H7 (cell line): ENCODE results near the gene CD3D. TPM values are rescaled to one million over a fixed set of nuclear protein-coding genes. Genes with fewer than 3 reads are reported as not detected.

Experiments used
- DNase-seq: peaks from one replicate; pipeline ENCODE4 v3.0.0; 2012
- H3K27me3 ChIP-seq: 2 replicates; pipeline ENCODE4 v1.6.0; 2011; ENCODE audit warnings: mild to moderate bottlenecking, low read length; ENCODE audit not compliant: control insufficient read depth, insufficient read depth
- H3K36me3 ChIP-seq: replicated peaks from 2 replicates; pipeline ENCODE4 v1.5.1; 2011; ENCODE audit warnings: low read length; ENCODE audit not compliant: control insufficient read depth, insufficient read depth
- H3K4me3 ChIP-seq: 2 replicates; pipeline ENCODE4 v1.5.1; 2011; ENCODE audit warnings: low read depth, mild to moderate bottlenecking, control low read depth, low read length, moderate library complexity; ENCODE audit not compliant: insufficient read depth
- total RNA-seq: library from RNA; depleted of rRNA; stranded (reverse); fragments of >200 nt; shearing (Covaris generic); gene quantifications from 2 replicates; pipeline ENCODE4 v1.2.3, GENCODE V29; 2014

Gene CD3D
- total RNA-seq, 1 experiment from 2014 or later: 1.5 TPM

GRCh38 chr11:118353084-118353710 lies 10.7 kb upstream of the CD3D start:
- Histone ChIP-seq H3K4me3 (no peak overlapping the region), H3K27me3 (no peaks in the 10 kb centered on the region; the same call in 1 of the 2 replicates), H3K36me3 (no peaks in the 10 kb centered on the region)
- DNase-seq: no peak

GRCh38 chr11:118349475-118349874 lies 7.0 kb upstream of the CD3D start:
- Histone ChIP-seq H3K36me3 (no peaks in the 10 kb centered on the region), H3K27me3 (no peaks in the 10 kb centered on the region; the same call in 1 of the 2 replicates), H3K4me3 (no peak overlapping the region)
- DNase-seq: no peak

GRCh38 chr11:118343981-118344515 lies 1.5 kb upstream of the CD3D start, which contains the start of gene CD3G:
Gene CD3G (plus strand): TSS chr11:118344344. CDS start chr11:118344424, 80 bp downstream.
- Histone ChIP-seq H3K27me3 (no peaks in the 10 kb centered on the region; the same call in 1 of the 2 replicates), H3K36me3 (no peaks in the 10 kb centered on the region), H3K4me3 (no peak within 1 kb of the TSS)
- DNase-seq: no peak

- no peak for DNase-seq
- no peak overlapping the region for H3K4me3 ChIP-seq
- no peaks in the 10 kb centered on the region; the same call in 1 of the 2 replicates for H3K27me3 ChIP-seq
- H3K36me3 ChIP-seq: no peaks in the 10 kb centered on the region
These were observed 743 bp upstream of the CD3D start for GRCh38 chr11:118343248-118343647.

GRCh38 chr11:118341815-118342489 lies 553 bp downstream of the CD3D start:
- Histone ChIP-seq H3K27me3 (no peaks in the 10 kb centered on the region), H3K36me3 (no peaks in the 10 kb centered on the region), H3K4me3 (no peak overlapping the region)
- no peak for DNase-seq

- Histone ChIP-seq H3K27me3 (no peaks in the 10 kb centered on the region), H3K4me3 (no peak overlapping the region), H3K36me3 (no peaks in the 10 kb centered on the region)
- DNase-seq: no peak
These were observed 1.2 kb downstream of the CD3D start for GRCh38 chr11:118341261-118341660.

GRCh38 chr11:118340449-118340848 lies 2.1 kb downstream of the CD3D start:
- no peaks in the 10 kb centered on the region for H3K27me3 ChIP-seq
- DNase-seq: no peak
- no peak overlapping the region for H3K4me3 ChIP-seq
- no peaks in the 10 kb centered on the region for H3K36me3 ChIP-seq

GRCh38 chr11:118339281-118339961 lies 3.1 kb downstream of the CD3D start:
- no peak for DNase-seq
- H3K36me3 ChIP-seq: no peaks in the 10 kb centered on the region

GRCh38 chr11:118338637-118339061 lies 3.9 kb downstream of the CD3D start:
- Histone ChIP-seq H3K36me3 (no peaks in the 10 kb centered on the region), H3K4me3 (no peak overlapping the region), H3K27me3 (no peaks in the 10 kb centered on the region)
- no peak for DNase-seq

More at GRCh38 chr11:118339281-118339961, 3.1 kb downstream of the CD3D start:
- H3K27me3 ChIP-seq: no peaks in the 10 kb centered on the region
- no peak overlapping the region for H3K4me3 ChIP-seq

GRCh38 chr11:118334745-118335144 lies 7.8 kb downstream of the CD3D start:
- no peak for DNase-seq
- no peaks in the 10 kb centered on the region for H3K36me3 ChIP-seq
- no peaks in the 10 kb centered on the region for H3K27me3 ChIP-seq
- H3K4me3 ChIP-seq: no peak overlapping the region

GRCh38 chr11:118328745-118329144 lies 13.8 kb downstream of the CD3D start:
- Histone ChIP-seq H3K27me3 (no peaks in the 10 kb centered on the region), H3K4me3 (no peak overlapping the region), H3K36me3 (no peaks in the 10 kb centered on the region)
- DNase-seq: no peak

GRCh38 chr11:118325283-118325682 lies 17.2 kb downstream of the CD3D start:
- Histone ChIP-seq H3K27me3 (no peaks in the 10 kb centered on the region), H3K36me3 (no peaks in the 10 kb centered on the region), H3K4me3 (no peak overlapping the region)
- DNase-seq: no peak

- Histone ChIP-seq H3K36me3 (no peaks in the 10 kb centered on the region), H3K27me3 (no peaks in the 10 kb centered on the region), H3K4me3 (no peak overlapping the region)
- no peak for DNase-seq
These were observed 19.8 kb downstream of the CD3D start for GRCh38 chr11:118322721-118323120.

- H3K4me3 ChIP-seq: no peak overlapping the region
- H3K36me3 ChIP-seq: no peaks in the 10 kb centered on the region
- H3K27me3 ChIP-seq: peaks cover 2% of the 10 kb centered on the region; the same call in 1 of the 2 replicates
- DNase-seq: no peak
These were observed 21.0 kb downstream of the CD3D start for GRCh38 chr11:118321386-118322082.
